HG03565 (cell line): ENCODE data around the gene HLX.

Source experiments
- ATAC-seq: cut with Tn5 transposase; IDR thresholded peaks from one replicate; pipeline ENCODE4 v1.9.1; 2021; ENCODE audit warnings: mild to moderate bottlenecking, moderate library complexity; ENCODE audit not compliant: unreplicated experiment

The HLX gene

GRCh38 chr1:220924331-220924970, 45.2 kb downstream of the HLX start:
- no peak for ATAC-seq

DNA sequence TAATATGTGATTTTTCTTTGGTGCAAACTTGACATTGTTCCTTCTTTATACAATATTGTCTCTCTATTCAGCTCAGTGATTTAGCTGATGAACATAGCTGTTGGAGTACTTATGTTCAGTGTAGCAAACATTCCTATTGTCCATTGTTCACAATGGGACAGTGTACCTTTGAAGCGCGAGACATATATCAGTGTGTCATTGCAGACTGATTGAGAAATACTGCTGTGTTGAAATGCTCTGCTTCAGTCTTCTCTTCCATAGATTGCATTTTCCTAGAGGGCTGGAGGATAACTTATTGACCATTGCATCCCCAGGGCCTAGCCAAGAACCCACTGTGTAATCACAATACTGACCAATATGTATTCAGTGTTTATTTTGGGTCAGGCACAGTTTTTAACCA, 46.5 kb downstream of the HLX start:
- ATAC-seq, result no peak

DNA sequence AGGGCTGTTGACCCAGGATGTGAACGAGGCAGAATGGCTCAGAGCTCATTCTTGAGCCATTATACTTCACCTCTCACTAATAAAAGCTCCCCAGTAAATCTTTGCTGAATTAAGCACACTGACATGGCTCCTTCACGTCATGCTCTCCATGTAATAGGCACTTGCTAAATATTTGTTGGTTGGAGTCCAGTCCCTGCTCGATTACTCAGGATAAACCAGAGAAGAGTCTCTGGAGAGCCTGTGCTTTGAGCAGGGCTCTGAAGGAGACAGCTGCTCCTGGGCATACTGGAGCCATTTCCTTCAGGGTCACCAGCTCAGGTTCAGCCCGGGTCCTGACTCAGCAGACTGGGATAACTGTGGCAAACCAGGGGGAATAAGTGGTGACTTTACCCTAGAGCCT, 46.9 kb downstream of the HLX start:
- ATAC-seq, result no peak

DNA sequence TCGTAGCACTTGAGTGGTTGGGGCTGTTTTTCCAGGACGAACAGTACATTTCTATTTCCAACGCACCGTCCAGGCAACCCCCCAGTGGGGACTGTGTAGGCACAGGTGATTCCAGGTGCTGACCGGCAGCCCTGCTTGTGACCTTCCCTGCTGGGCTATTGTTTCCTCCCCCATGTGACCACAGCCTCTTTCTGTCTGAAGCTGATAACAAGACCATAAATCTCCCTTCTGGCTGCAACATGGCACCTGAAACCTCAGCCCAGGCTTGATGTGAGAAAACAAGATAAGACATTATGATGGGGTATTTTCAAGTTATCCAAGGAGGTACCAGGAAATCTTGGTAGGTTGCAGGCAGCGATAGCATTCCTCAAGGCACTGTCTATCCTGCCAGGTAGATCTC, 48.2 kb downstream of the HLX start:
- ATAC-seq, result no peak

GRCh38 chr1:220928320-220928719, 49.1 kb downstream of the HLX start:
- no peak for ATAC-seq

- ATAC-seq, result no peak
Measured at GRCh38 chr1:220928725-220929300, 49.6 kb downstream of the HLX start.

DNA sequence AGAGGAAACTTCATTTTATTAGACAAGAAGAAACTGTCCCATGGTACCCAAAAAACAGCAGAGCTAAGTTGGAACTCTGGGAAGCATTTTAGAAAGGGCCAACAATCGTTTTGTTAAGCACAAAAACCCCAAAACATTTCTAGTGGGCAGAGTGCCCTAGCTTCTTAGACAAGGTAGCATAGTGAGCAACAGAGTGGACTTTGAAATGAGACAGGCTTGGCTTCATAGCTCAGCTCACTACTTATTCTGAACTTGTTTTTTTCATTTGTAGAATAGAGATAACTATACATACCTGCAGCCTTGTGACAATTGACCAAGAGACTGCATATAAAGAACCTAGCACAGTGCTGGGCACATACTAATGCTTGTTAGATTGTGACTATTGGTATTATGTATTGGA, 50.1 kb downstream of the HLX start:
- ATAC-seq, result no peak
